RKO (cell line): ENCODE measurements around the gene PYM1.

Experiments used
- DNase-seq: peaks from one replicate; pipeline ENCODE4 v3.0.0-alpha.2; 2016; ENCODE audit warnings: low spot score

The PYM1 gene

GRCh38 chr12:55927588-55928502, at the start of gene PYM1:
Gene PYM1 (minus strand): TSS chr12:55927894. CDS start chr12:55927761, 133 bp downstream.
- DNase-seq: peak; percentile 93

DNA sequence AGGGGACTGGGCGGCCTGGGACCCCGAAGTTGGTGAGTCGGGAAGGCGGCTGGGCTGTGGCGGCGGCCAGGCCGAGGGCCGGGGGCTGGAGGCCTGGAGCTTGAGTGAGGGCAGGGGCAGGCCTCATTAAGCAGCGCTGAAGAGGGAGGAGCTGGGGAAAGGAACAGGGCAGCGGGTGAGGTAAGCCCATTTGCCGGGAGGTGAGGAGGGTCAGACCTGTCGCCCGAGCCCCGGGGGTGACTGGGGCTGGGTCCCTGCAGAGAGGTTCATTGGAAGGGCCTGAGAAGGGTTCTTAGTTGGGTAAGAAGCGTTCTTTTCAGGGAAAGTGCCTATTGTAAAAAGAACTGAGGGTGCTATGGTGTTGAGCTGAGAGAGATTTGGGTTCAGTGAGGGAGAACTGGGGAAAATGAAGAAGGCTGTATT, 46.6 kb upstream of the PYM1 start:
- peak; percentile 61 for DNase-seq

GRCh38 chr12:55973599-55974307, 46.1 kb upstream of the PYM1 start, which contains the start of gene RAB5B:
Gene RAB5B (plus strand): TSS chr12:55974078. CDS start chr12:55986961, 12,883 bp downstream.
- peak; percentile 100 for DNase-seq

GRCh38 chr12:55972911-55973598, 45.4 kb upstream of the PYM1 start:
- DNase-seq: peak; percentile 55

GRCh38 chr12:55972456-55972855, 44.8 kb upstream of the PYM1 start:
- no peak for DNase-seq

DNA sequence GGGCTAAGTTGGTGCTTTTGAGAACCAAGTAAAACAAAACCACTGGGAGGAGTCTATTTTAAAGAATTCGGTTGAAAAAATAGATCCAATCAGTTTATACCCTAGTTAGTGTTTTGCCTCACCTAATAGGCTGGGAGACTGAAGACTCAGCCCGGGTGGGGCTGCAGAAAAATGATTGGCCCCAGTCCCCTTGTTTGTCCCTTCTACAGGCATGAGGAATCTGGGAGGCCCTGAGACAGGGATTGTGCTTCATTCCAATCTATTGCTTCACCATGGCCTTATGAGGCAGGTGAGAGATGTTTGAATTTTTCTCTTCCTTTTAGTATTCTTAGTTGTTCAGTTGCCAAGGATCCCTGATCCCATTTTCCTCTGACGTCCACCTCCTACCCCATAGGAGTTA, 44.3 kb upstream of the PYM1 start:
- peak; percentile 57 for DNase-seq

DNA sequence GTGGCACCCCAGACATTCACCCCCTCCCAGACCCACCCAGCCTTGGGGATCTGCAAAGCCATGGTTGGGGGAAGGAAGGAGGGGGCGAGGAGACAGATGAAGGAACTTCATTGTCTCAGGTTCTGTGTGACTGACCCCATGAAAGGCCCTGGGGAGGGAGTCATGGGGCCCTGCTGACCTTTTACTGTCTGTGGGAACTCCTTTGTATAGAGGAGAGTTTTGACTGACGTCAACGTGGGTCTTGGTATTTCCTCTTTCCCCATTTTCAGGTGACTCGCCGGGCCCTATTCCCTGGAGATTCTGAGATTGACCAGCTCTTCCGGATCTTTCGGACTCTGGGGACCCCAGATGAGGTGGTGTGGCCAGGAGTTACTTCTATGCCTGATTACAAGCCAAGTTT, 43.1 kb upstream of the PYM1 start:
- no peak for DNase-seq

- DNase-seq: no peak
Measured at GRCh38 chr12:55969356-55969755, 41.7 kb upstream of the PYM1 start.

DNA sequence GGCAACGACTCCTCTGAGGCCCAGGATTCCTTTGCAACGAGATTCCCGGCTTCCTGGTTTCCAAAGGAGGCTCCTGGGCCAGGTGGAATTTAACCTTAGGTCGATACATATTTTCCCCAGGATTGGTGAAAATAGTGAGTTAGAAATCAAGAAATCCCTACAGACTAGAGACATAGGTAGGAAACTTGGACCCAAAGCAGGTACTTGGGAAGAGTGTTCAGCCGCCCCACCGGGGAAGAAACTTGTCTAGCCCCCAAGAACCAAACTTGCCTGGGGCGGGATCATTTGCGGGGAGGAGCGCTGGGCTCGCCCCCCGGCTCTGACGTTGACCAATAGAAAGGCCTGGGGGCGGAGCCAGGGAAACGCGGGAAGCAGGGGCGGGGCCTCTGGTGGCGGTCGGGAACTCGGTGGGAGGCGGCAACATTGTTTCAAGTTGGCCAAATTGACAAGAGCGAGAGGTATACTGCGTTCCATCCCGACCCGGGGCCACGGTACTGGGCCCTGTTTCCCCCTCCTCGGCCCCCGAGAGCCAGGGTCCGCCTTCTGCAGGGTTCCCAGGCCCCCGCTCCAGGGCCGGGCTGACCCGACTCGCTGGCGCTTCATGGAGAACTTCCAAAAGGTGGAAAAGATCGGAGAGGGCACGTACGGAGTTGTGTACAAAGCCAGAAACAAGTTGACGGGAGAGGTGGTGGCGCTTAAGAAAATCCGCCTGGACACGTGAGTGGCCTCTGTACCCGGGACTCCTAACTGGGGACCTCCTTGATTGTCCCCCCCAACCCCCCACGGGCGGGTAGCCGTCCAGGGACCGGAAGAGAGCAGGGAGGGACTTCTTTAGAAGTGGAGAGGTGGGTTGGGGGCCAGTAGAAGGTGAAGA, 39.0 kb upstream of the PYM1 start, which contains the start of gene CDK2:
Gene CDK2 (plus strand): TSS at position 423 of the 874 bp plus-strand sequence. CDS start 179 bp downstream, at position 602.
- peak; percentile 86 for DNase-seq

GRCh38 chr12:55965941-55966407, 38.3 kb upstream of the PYM1 start, which contains the start of gene PMEL:
Gene PMEL (minus strand): TSS chr12:55966042. CDS start chr12:55966011, 31 bp downstream.
- DNase-seq: no peak

DNA sequence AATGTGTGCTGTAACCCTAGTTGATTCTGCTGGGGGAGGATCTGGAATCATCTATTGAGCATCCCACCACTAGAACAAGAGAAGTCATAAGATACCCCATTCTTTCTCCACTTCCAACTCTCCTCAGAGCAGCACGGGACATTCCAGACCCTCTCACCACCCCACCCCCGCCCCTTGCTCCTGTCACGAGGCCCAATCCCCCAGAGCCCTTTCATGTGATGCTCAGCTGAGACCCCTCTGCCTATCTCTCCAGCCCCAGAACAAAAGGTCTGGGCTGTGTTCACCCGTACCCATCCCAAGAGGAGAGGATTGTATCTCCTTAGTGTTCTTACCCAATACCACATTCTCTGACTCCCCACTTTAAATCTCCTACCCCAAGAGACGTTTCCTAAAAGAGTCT, 37.5 kb upstream of the PYM1 start:
- no peak for DNase-seq

DNA sequence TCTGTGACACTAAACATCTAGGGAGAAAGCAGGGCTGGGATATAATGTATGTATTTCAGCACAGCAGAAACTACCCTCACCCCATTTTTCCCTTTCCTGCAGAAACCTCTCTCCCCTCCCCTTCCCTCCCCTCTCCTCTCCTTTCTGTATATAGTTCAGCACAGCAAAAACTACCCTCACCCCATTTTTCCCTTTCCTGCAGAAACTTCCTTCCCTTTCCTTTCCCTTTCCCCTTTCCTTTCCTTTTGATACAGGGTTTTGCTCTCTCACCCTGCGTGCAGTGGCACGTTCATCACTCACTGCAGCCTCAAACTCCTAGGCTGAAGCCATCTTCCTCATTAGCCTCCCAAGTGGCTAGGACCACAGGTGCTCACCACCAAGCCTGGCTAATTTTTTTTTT, 36.1 kb upstream of the PYM1 start:
- no peak for DNase-seq

- DNase-seq: no peak
Measured at GRCh38 chr12:55957106-55957859, 29.6 kb upstream of the PYM1 start.

- peak; percentile 70 for DNase-seq
Measured at GRCh38 chr12:55955800-55956508, 28.3 kb upstream of the PYM1 start.

DNA sequence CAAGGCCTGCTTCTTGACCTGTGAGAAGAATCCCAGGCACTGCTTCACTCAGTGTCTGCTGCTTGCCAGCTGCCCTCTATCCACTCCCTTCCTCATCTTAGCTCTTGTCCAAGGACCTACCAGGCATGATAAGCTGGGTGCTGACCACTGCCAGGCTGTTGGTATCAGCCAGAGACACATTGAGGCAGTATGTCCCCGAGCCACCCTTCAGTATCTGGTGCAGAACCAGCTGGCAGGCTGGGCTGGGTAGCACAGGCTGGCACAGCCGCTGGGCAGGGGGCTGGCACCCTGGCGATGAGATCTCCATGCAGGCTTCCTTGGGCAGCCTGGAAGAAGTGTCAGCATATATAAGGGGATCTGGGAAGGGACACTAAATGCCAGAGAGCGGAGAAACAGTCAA, 27.6 kb upstream of the PYM1 start:
- DNase-seq: no peak

DNA sequence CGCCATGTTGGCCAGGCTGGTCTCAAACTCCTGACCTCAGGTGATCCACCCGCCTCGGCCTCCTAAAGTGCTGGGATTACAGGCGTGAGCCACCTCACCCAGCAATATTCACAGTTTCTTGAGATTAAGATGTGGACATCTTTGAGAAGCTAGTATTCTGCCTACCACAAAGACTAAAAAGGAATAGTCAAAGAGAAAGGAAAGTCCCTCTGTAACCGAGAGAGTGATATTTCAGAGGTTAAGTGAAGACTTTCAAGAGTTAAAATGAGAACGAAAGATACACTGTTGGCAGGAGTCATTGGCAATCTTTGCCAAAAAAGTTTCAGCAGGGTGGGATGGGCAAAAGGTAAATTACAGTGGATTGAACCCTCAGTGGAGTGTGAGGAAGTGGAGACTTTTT, 18.9 kb upstream of the PYM1 start:
- DNase-seq: no peak

- DNase-seq: no peak
Measured at GRCh38 chr12:55942577-55943136, 15.0 kb upstream of the PYM1 start.

DNA sequence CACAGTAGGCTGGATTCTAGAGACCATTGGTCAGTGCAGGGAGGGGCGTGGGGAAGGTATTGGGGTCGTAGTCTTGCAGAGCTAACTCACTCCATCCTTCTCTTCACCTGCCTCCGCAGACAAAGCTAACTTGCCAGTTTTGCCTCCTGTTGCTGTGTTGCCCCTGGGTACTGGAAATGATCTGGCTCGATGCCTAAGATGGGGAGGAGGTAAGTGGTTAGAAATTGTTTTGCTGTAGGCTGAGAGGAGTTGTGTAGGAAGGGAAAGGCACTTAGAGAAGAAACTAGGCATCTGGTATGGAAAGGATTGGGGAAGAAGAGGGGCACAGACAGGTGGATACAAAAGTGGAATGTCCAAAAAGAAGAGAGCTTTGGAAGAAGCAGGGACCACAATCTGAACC, 14.4 kb upstream of the PYM1 start:
- DNase-seq: no peak

- DNase-seq: peak; percentile 85
Measured at GRCh38 chr12:55940065-55940732, 12.5 kb upstream of the PYM1 start.
